Psoas muscle (tissue), 8 donors: ENCODE measurements around the gene MANSC1. TPM values are rescaled to one million over a fixed set of nuclear protein-coding genes. Genes with fewer than 3 reads are reported as not detected.

ENCODE experiments used
- ATAC-seq, 4 donors: fragments of 200-7000 bp; cut with Tn5 transposase; one replicate each; pipeline ENCODE4 v1.9.1; 2020; ENCODE audit warnings: moderate library complexity in 3 of 4, mild to moderate bottlenecking in 2 of 4
- DNase-seq, 2 donors: peaks; one replicate each; pipeline ENCODE4 v3.0.0-alpha.2; 2020
- H3K27ac ChIP-seq: fragments of 200-600 bp; one replicate; pipeline ENCODE4 v1.8.0; 2022
- H3K27me3 ChIP-seq, 3 donors: fragments of 200-600 bp in 1 of 3; one replicate each; pipeline versions ENCODE4 v1.6.1 to v1.8.0; 2013 to 2022; ENCODE audit warnings: low read length in 2 of 3, mild to moderate bottlenecking in 2 of 3, moderate library complexity in 1 of 3; ENCODE audit not compliant: insufficient read depth in 3 of 3
- H3K36me3 ChIP-seq, 2 donors: fragments of 200-600 bp in 1 of 2; one replicate each; pipeline versions ENCODE4 v1.6.1 to v1.8.0; 2013 to 2022; ENCODE audit warnings: low read depth in 1 of 2, mild to moderate bottlenecking in 1 of 2, moderate library complexity in 1 of 2; ENCODE audit not compliant: insufficient read depth in 1 of 2
- H3K4me1 ChIP-seq: fragments of 200-600 bp; one replicate; pipeline ENCODE4 v1.8.0; 2022
- H3K4me3 ChIP-seq: fragments of 200-600 bp; one replicate; pipeline ENCODE4 v1.8.0; 2022; ENCODE audit warnings: mild to moderate bottlenecking
- H3K9me3 ChIP-seq: fragments of 200-600 bp; one replicate; pipeline ENCODE4 v1.8.0; 2022
- CTCF ChIP-seq: fragments of 200-600 bp; IDR thresholded peaks from one replicate; pipeline ENCODE4 v1.8.0; 2022; ENCODE audit warnings: antibody characterized with exemption
- WGBS, 3 donors: extraction: QIAGEN DNeasy Blood & Tissue Kit; methylation state at CpG; one replicate each; pipeline versions ENCODE4 v1.1.6 to v1.1.7; 2013; 5-methylcytosine and 5-hydroxymethylcytosine counted together
- intact Hi-C, 2 donors: fragments of 100-400 bp; cut with DNase I; formaldehyde crosslinking; loops; one replicate each; pipeline versions ENCODE4 v1.11.0 to v1.14.2; 2022
- polyA plus RNA-seq, 3 donors: library from polyadenylated mRNA; stranded (reverse); fragments of 200-250 nt; gene quantifications; one replicate each; pipeline ENCODE4 v1.2.3, GENCODE V29; 2013
- total RNA-seq, 4 donors: library from RNA; stranded (reverse); fragmentation: NEBNext Ultra II Directional in 2 of 4; extraction: Animal tissue kit (Norgen Biotek cat#: 25700) in 2 of 4; gene quantifications; one replicate each; pipeline versions ENCODE4 v1.2.1 to v1.2.4, GENCODE V29; 2021 to 2023
- donor health status: healthy with polysubstance abuse.
- donor health status: DM: no; HTN: no; CAD: no; lungs with moderate emphysema.
- donor health status: Bipolar disorder and iron deficiency.
- donor health status: healthy.
- donor health status: DM: yes; HTN: yes; CAD: no.
- donor health status: DM: no; HTN: no; CAD: no.
- donor health status: DM: no; HTN: no; CAD: no.
- donor health status: DM: yes; HTN: yes; CAD: no.

Gene MANSC1
- total and polyA plus RNA-seq, 7 donors = 2.2 to 3.6 (median 3.2) TPM

GRCh38 chr12:12290206-12290605 lies 59.8 kb downstream of the MANSC1 start:
- H3K4me1 ChIP-seq = no peaks in the 10 kb centered on the region
- TF ChIP-seq CTCF = no peak
- no peaks in the 10 kb centered on the region for H3K27me3 ChIP-seq
- 73 to 87% (median 80%) methylated on average over 1 of the region's 1 CpG for WGBS, 3 donors
- DNase-seq (no peak), ATAC-seq (no peak)
- no peak overlapping the region for H3K27ac ChIP-seq
- H3K36me3 ChIP-seq = no peaks in the 10 kb centered on the region
- intact Hi-C loops = no loop called here
- H3K4me3 ChIP-seq = no peak overlapping the region
- no peaks in the 10 kb centered on the region for H3K9me3 ChIP-seq

GRCh38 chr12:12286441-12286840 lies 63.6 kb downstream of the MANSC1 start:
- TF ChIP-seq CTCF = no peak
- Histone ChIP-seq H3K4me3 (no peak overlapping the region), H3K36me3 (no peaks in the 10 kb centered on the region), H3K9me3 (no peaks in the 10 kb centered on the region), H3K4me1 (no peaks in the 10 kb centered on the region), H3K27me3 (no peaks in the 10 kb centered on the region), H3K27ac (no peak overlapping the region)
- ATAC-seq = no peak
- intact Hi-C loops = no loop called here
- 89 to 98% (median 91%) methylated on average over 5 of the region's 5 CpGs for WGBS, 3 donors
- no peak for DNase-seq

- Histone ChIP-seq H3K9me3 (no peaks in the 10 kb centered on the region), H3K27ac (no peak overlapping the region), H3K4me1 (no peaks in the 10 kb centered on the region), H3K4me3 (no peak overlapping the region), H3K36me3 (no peaks in the 10 kb centered on the region), H3K27me3 (no peaks in the 10 kb centered on the region)
- DNase-seq = no peak
- no peak for TF ChIP-seq CTCF
- no peak for ATAC-seq
- WGBS, 3 donors = 56 to 67% (median 62%) methylated on average over 7 of the region's 7 CpGs
- intact Hi-C loops = no loop called here
Measured at GRCh38 chr12:12282761-12283425, 67.1 kb downstream of the MANSC1 start.

GRCh38 chr12:12282202-12282601 lies 67.8 kb downstream of the MANSC1 start:
- Histone ChIP-seq H3K4me3 (no peak overlapping the region), H3K27me3 (no peaks in the 10 kb centered on the region), H3K27ac (no peak overlapping the region), H3K9me3 (peaks cover 4% of the 10 kb centered on the region), H3K36me3 (no peaks in the 10 kb centered on the region), H3K4me1 (no peaks in the 10 kb centered on the region)
- WGBS, 3 donors = 71 to 86% (median 83%) methylated on average over 3 of the region's 3 CpGs
- no peak for ATAC-seq
- intact Hi-C loops = no loop called here
- no peak for TF ChIP-seq CTCF
- no peak for DNase-seq

GRCh38 chr12:12281134-12281533 lies 68.9 kb downstream of the MANSC1 start:
- 83 to 100% (median 91%) methylated on average over 1 of the region's 1 CpG for WGBS, 3 donors
- H3K27ac ChIP-seq = no peak overlapping the region
- intact Hi-C loops = no loop called here
- H3K4me3 ChIP-seq = no peak overlapping the region
- no peak for ATAC-seq
- H3K27me3 ChIP-seq = no peaks in the 10 kb centered on the region
- H3K36me3 ChIP-seq = no peaks in the 10 kb centered on the region
- H3K4me1 ChIP-seq = no peaks in the 10 kb centered on the region
- peaks cover 10% of the 10 kb centered on the region for H3K9me3 ChIP-seq
- DNase-seq = no peak
- no peak for TF ChIP-seq CTCF
